ENCODE results near the gene KRTAP9-9.
"Not testable (repeated sequence)": the region's sequence is repeated elsewhere in the genome, so short reads cannot be mapped to it uniquely, and the experiment has no call there.

Gene KRTAP9-9

DNA sequence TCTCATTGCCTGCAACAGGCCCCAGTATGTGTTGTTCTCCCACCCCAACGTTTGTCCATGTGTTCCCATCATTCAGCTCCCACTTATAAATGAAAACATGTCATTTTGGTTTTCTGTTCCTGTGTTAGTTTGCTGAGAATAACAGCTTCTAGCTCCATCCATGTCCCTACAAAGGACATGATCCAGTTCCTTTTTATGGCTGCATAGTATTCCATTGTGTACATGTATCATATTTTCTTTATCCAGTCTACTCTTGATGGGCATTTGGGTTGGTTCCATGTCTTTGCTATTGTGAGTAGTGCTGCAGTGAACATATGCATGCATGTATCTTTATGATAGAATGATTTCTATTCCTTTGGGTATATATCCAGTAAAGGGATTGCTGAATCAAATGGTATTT, 39.5 kb upstream of the KRTAP9-9 start:
- Histone ChIP-seq H3K27me3 (replicated peaks; ENCODE audit: insufficient read depth, low read length) (no peaks in the 10 kb centered on the region), H4K20me1 (ENCODE audit: insufficient read depth, low read length) (no peaks in the 10 kb centered on the region), H3K27ac (ENCODE audit: low read length) (no peak overlapping the region), H3K9me3 (replicated peaks; ENCODE audit: insufficient read depth, low read length) (no peaks in the 10 kb centered on the region), H3K36me3 (replicated peaks; ENCODE audit: insufficient read depth, low read length) (no peaks in the 10 kb centered on the region), H3K9ac (ENCODE audit: low read length) (no peak overlapping the region), H3F3A (ENCODE audit: insufficient read depth, low read length) (peaks cover 11% of the 10 kb centered on the region; the same call in 1 of the 2 replicates), H3K4me3 (ENCODE audit: low read length) (no peak overlapping the region), H3K9me2 (replicated peaks; ENCODE audit: insufficient read depth, low read length) (no peaks in the 10 kb centered on the region), H3K4me2 (ENCODE audit: low read depth, low read length) (no peak overlapping the region), H3K4me1 (ENCODE audit: low read length) (peaks cover 20% of the 10 kb centered on the region), H2AFZ (ENCODE audit: low read length) (no peak overlapping the region), H3K79me2 (ENCODE audit: low read length) (no peaks in the 10 kb centered on the region)
- TF ChIP-seq, protein P1, sequence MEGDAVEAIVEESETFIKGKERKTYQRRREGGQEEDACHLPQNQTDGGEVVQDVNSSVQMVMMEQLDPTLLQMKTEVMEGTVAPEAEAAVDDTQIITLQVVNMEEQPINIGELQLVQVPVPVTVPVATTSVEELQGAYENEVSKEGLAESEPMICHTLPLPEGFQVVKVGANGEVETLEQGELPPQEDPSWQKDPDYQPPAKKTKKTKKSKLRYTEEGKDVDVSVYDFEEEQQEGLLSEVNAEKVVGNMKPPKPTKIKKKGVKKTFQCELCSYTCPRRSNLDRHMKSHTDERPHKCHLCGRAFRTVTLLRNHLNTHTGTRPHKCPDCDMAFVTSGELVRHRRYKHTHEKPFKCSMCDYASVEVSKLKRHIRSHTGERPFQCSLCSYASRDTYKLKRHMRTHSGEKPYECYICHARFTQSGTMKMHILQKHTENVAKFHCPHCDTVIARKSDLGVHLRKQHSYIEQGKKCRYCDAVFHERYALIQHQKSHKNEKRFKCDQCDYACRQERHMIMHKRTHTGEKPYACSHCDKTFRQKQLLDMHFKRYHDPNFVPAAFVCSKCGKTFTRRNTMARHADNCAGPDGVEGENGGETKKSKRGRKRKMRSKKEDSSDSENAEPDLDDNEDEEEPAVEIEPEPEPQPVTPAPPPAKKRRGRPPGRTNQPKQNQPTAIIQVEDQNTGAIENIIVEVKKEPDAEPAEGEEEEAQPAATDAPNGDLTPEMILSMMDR (IDR thresholded peaks at IDR 0.05; ENCODE audit: low read length): no peak
- TF ChIP-seq EZH2 (optimal IDR thresholded peaks at IDR 0.05; ENCODE audit: low read depth, low read length) (no peak), EZH2phosphoT487 (IDR thresholded peaks at IDR 0.05; ENCODE audit: low read length) (no peak)
- DNase-seq: no peak

DNA sequence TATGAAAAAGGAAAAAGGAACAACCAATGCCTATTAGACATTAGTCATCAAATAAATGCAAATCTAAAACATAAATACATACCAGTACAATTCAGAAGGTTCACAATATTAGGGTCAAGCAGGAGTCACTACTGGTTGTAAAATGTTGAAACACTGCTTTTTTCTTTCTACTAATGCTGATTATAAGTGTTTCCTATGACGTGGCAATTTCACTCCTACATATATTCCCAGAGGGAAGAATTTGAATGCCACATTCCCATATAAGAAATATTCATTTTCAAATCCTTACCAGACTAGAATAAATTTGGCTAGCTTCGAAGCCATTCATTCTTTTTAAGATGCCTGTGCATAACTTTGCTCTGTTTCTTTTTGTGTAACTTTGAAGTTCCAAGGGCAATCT, 31.4 kb upstream of the KRTAP9-9 start:
- Histone ChIP-seq H3K4me3 (ENCODE audit: low read length) (no peak overlapping the region), H3K9me3 (replicated peaks; ENCODE audit: insufficient read depth, low read length) (no peaks in the 10 kb centered on the region), H3K9me2 (replicated peaks; ENCODE audit: insufficient read depth, low read length) (no peaks in the 10 kb centered on the region), H3K4me1 (ENCODE audit: low read length) (no peaks in the 10 kb centered on the region), H3K36me3 (replicated peaks; ENCODE audit: insufficient read depth, low read length) (no peaks in the 10 kb centered on the region), H2AFZ (ENCODE audit: low read length) (no peak overlapping the region), H3K79me2 (ENCODE audit: low read length) (no peaks in the 10 kb centered on the region), H3K4me2 (ENCODE audit: low read depth, low read length) (no peak overlapping the region), H4K20me1 (ENCODE audit: insufficient read depth, low read length) (no peaks in the 10 kb centered on the region), H3F3A (ENCODE audit: insufficient read depth, low read length) (no peaks in the 10 kb centered on the region), H3K27me3 (replicated peaks; ENCODE audit: insufficient read depth, low read length) (no peaks in the 10 kb centered on the region), H3K27ac (ENCODE audit: low read length) (no peak overlapping the region), H3K9ac (ENCODE audit: low read length) (no peak overlapping the region)
- TF ChIP-seq, protein P1 (IDR thresholded peaks at IDR 0.05; ENCODE audit: low read length): no peak
- no peak for TF ChIP-seq EZH2 (optimal IDR thresholded peaks at IDR 0.05; ENCODE audit: low read depth, low read length)
- no peak for TF ChIP-seq EZH2phosphoT487 (IDR thresholded peaks at IDR 0.05; ENCODE audit: low read length)
- DNase-seq: no peak

DNA sequence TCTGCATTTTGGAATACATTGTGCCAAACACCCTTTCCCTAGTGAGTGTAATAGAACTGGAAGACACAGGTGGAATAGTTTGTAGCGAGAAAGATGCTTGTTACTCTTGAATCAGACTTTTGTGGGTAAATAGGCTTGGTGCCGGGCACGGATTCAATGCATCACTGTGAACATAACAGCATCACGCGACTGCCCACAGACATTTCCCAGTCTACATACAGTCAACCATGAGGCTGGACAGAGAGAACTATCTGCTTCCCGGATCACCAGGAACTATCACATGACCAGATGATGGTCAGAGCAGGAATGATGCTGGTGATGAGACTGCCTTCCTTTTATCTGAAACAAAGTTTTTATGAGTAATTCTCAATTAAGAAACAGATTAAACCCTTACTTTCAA, 29.1 kb upstream of the KRTAP9-9 start:
- Histone ChIP-seq H3K9me3 (replicated peaks; ENCODE audit: insufficient read depth, low read length) (no peaks in the 10 kb centered on the region), H3K79me2 (ENCODE audit: low read length) (no peaks in the 10 kb centered on the region), H3K27ac (ENCODE audit: low read length) (no peak overlapping the region), H3K4me2 (ENCODE audit: low read depth, low read length) (no peak overlapping the region), H3F3A (ENCODE audit: insufficient read depth, low read length) (no peaks in the 10 kb centered on the region), H3K4me3 (ENCODE audit: low read length) (no peak overlapping the region), H4K20me1 (ENCODE audit: insufficient read depth, low read length) (no peaks in the 10 kb centered on the region), H3K4me1 (ENCODE audit: low read length) (no peaks in the 10 kb centered on the region), H3K27me3 (replicated peaks; ENCODE audit: insufficient read depth, low read length) (no peaks in the 10 kb centered on the region), H3K9ac (ENCODE audit: low read length) (no peak overlapping the region), H3K36me3 (replicated peaks; ENCODE audit: insufficient read depth, low read length) (no peaks in the 10 kb centered on the region), H2AFZ (ENCODE audit: low read length) (no peak overlapping the region), H3K9me2 (replicated peaks; ENCODE audit: insufficient read depth, low read length) (no peaks in the 10 kb centered on the region)
- TF ChIP-seq EZH2phosphoT487 (IDR thresholded peaks at IDR 0.05; ENCODE audit: low read length) (no peak), EZH2 (optimal IDR thresholded peaks at IDR 0.05; ENCODE audit: low read depth, low read length) (no peak)
- TF ChIP-seq, protein P1 (IDR thresholded peaks at IDR 0.05; ENCODE audit: low read length): no peak
- DNase-seq: no peak

DNA sequence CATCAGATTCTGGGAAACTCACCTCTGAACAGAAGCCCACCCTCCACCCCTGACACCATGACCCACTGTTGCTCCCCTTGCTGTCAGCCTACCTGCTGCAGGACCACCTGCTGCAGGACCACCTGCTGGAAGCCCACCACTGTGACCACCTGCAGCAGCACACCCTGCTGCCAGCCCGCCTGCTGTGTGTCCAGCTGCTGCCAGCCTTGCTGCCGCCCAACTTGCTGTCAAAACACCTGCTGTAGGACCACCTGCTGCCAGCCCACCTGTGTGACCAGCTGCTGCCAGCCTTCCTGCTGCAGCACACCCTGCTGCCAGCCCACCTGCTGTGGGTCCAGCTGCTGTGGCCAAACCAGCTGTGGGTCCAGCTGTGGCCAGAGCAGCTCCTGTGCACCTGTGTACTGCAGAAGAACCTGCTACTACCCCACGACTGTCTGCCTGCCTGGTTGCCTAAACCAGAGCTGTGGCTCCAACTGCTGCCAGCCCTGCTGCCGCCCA, 28.5 kb upstream of the KRTAP9-9 start, which contains the start of gene KRTAP9-2:
Gene KRTAP9-2, plus strand, starts transcription at position 51 of the 498 bp plus-strand sequence. Its CDS starts 7 bp downstream, at position 58.
- not testable (repeated sequence) for H3K36me3 ChIP-seq (replicated peaks; ENCODE audit: insufficient read depth, low read length); DNase-seq; H3K79me2 ChIP-seq (ENCODE audit: low read length); H3K27ac ChIP-seq (ENCODE audit: low read length); H4K20me1 ChIP-seq (ENCODE audit: insufficient read depth, low read length); H3K9me2 ChIP-seq (replicated peaks; ENCODE audit: insufficient read depth, low read length); H2AFZ ChIP-seq (ENCODE audit: low read length); H3K4me3 ChIP-seq (ENCODE audit: low read length); H3K9me3 ChIP-seq (replicated peaks; ENCODE audit: insufficient read depth, low read length); H3F3A ChIP-seq (ENCODE audit: insufficient read depth, low read length); H3K27me3 ChIP-seq (replicated peaks; ENCODE audit: insufficient read depth, low read length); H3K9ac ChIP-seq (ENCODE audit: low read length); H3K4me1 ChIP-seq (ENCODE audit: low read length); H3K4me2 ChIP-seq (ENCODE audit: low read depth, low read length)
